NCI-H748 treated with DMSO at 0.1 percent for 48 hours (cell line): Measurements from ENCODE around the gene RAB8B.

ENCODE experiments used
- DNase-seq: peaks from one replicate; lab custom pipeline; 2025; lab: John Stamatoyannopoulos, UW

RAB8B gene

GRCh38 chr15:63238171-63238570, 48.8 kb downstream of the RAB8B start:
- no peak for DNase-seq

GRCh38 chr15:63238796-63239195, 49.4 kb downstream of the RAB8B start:
- no peak for DNase-seq

- DNase-seq: no peak
Observed at GRCh38 chr15:63240109-63240508, 50.7 kb downstream of the RAB8B start.

- no peak for DNase-seq
Observed at GRCh38 chr15:63241316-63241715, 51.9 kb downstream of the RAB8B start.

GRCh38 chr15:63243101-63243500, 53.7 kb downstream of the RAB8B start:
- DNase-seq: no peak

GRCh38 chr15:63243776-63244175, 54.4 kb downstream of the RAB8B start:
- DNase-seq: no peak

GRCh38 chr15:63244399-63244798, 55.0 kb downstream of the RAB8B start:
- DNase-seq: no peak

GRCh38 chr15:63244976-63245645, 55.7 kb downstream of the RAB8B start:
- DNase-seq: no peak

- no peak for DNase-seq
Observed at GRCh38 chr15:63246691-63247469, 57.5 kb downstream of the RAB8B start.

- no peak for DNase-seq
Observed at GRCh38 chr15:63250312-63250965, 61.0 kb downstream of the RAB8B start.

GRCh38 chr15:63251701-63252100, 62.3 kb downstream of the RAB8B start:
- DNase-seq: no peak

GRCh38 chr15:63252292-63252691, 62.9 kb downstream of the RAB8B start:
- no peak for DNase-seq

GRCh38 chr15:63254991-63255390, 65.6 kb downstream of the RAB8B start:
- no peak for DNase-seq

GRCh38 chr15:63255489-63255990, 66.1 kb downstream of the RAB8B start:
- DNase-seq: no peak

GRCh38 chr15:63256433-63257274, 67.2 kb downstream of the RAB8B start:
- no peak for DNase-seq

- no peak for DNase-seq
Observed at GRCh38 chr15:63258658-63259057, 69.3 kb downstream of the RAB8B start.

GRCh38 chr15:63260791-63261190, 71.4 kb downstream of the RAB8B start:
- DNase-seq: no peak

- DNase-seq: no peak
Observed at GRCh38 chr15:63261311-63261710, 71.9 kb downstream of the RAB8B start.

GRCh38 chr15:63263519-63263918, 74.1 kb downstream of the RAB8B start:
- DNase-seq: no peak

- no peak for DNase-seq
Observed at GRCh38 chr15:63264688-63265293, 75.4 kb downstream of the RAB8B start.

- no peak for DNase-seq
Observed at GRCh38 chr15:63274427-63274826, 85.0 kb downstream of the RAB8B start.
